SU-DHL-6 (cell line): ENCODE results near the gene CAMK4.

ENCODE experiments used
- H2AFZ ChIP-seq: fragments of 200-600 bp; sonication (generic); 2 replicates; pipeline ENCODE4 v1.6.1; 2014; ENCODE audit warnings: low read depth, mild to moderate bottlenecking, moderate library complexity, mixed read lengths, antibody characterized with exemption, low read length; ENCODE audit not compliant: severe bottlenecking
- H3F3A ChIP-seq: fragments of 200-600 bp; shearing (Covaris generic); 2 replicates; pipeline ENCODE4 v1.6.0; 2016; ENCODE audit warnings: antibody characterized with exemption, mild to moderate bottlenecking; ENCODE audit not compliant: insufficient read depth
- H3K27ac ChIP-seq: fragments of 200-600 bp; sonication (generic); 2 replicates; pipeline ENCODE4 v1.5.1; 2016; ENCODE audit warnings: low read depth, mild to moderate bottlenecking, low read length, moderate library complexity, mixed read lengths
- H3K27me3 ChIP-seq: fragments of 200-600 bp; sonication (generic), shearing (Covaris generic); 2 replicates; pipeline ENCODE4 v1.6.0; 2014; ENCODE audit warnings: mild to moderate bottlenecking, low read length
- H3K36me3 ChIP-seq: fragments of 200-600 bp; sonication (generic); 2 replicates; pipeline ENCODE4 v1.6.1; 2014; ENCODE audit warnings: mild to moderate bottlenecking, low read length, mixed read lengths
- H3K4me2 ChIP-seq: fragments of 300-600, 200-600 bp; shearing (Covaris generic), sonication (generic); 2 replicates; pipeline ENCODE4 v1.6.0; 2014; ENCODE audit warnings: low read length, low read depth, mild to moderate bottlenecking; ENCODE audit not compliant: poor library complexity, severe bottlenecking
- H3K4me3 ChIP-seq: fragments of 200-600 bp; sonication (generic); 2 replicates; pipeline ENCODE4 v1.5.1; 2014; ENCODE audit warnings: antibody characterized with exemption, low read length, mild to moderate bottlenecking, mixed read lengths; ENCODE audit not compliant: insufficient read depth, poor library complexity, severe bottlenecking
- H3K79me2 ChIP-seq: fragments of 200-600 bp; sonication (generic); 2 replicates; pipeline ENCODE4 v1.6.1; 2014; ENCODE audit warnings: mild to moderate bottlenecking, low read length, moderate library complexity; ENCODE audit not compliant: insufficient read depth
- H3K9ac ChIP-seq: fragments of 200-600 bp; sonication (generic); 2 replicates; pipeline ENCODE4 v1.7.0; 2014; ENCODE audit warnings: mild to moderate bottlenecking, low read length
- H3K9me2 ChIP-seq: fragments of 200-600 bp; sonication (generic); replicated peaks from 2 replicates; pipeline ENCODE4 v1.6.1; 2014; ENCODE audit warnings: low read length; ENCODE audit not compliant: insufficient read depth
- H3K9me3 ChIP-seq: fragments of 200-600 bp; sonication (generic); 2 replicates; pipeline ENCODE4 v1.6.1; 2014; ENCODE audit warnings: low read length, mixed read lengths; ENCODE audit not compliant: insufficient read depth
- H4K20me1 ChIP-seq: fragments of 200-600 bp; sonication (generic); 2 replicates; pipeline ENCODE4 v1.6.1; 2014; ENCODE audit warnings: low read depth, mild to moderate bottlenecking, antibody characterized with exemption, low read length, moderate library complexity, mixed read lengths
- CTCF ChIP-seq: fragments of 200-600 bp; sonication (generic); IDR thresholded peaks from one replicate; pipeline ENCODE4 v1.5.1; 2017; ENCODE audit warnings: antibody characterized with exemption, mild to moderate bottlenecking, low read length, moderate library complexity; ENCODE audit not compliant: insufficient read depth, poor library complexity, severe bottlenecking
- EZH2phosphoT487 ChIP-seq: fragments of 200-600 bp; sonication (generic), shearing (Covaris generic); conservative IDR thresholded peaks from 2 replicates; pipeline ENCODE4 v1.6.1; 2018; ENCODE audit warnings: mild to moderate bottlenecking, antibody characterized with exemption, low read length, moderate library complexity, mixed read lengths

CAMK4 gene

GRCh38 chr5:111227801-111228200, 3.6 kb downstream of the CAMK4 start:
- H3K4me2 ChIP-seq, result no peak overlapping the region
- no peaks in the 10 kb centered on the region for H3K36me3 ChIP-seq
- no peak overlapping the region for H3K27ac ChIP-seq
- H3K27me3 ChIP-seq, result no peaks in the 10 kb centered on the region
- H3K9me3 ChIP-seq, result no peaks in the 10 kb centered on the region
- H2AFZ ChIP-seq, result no peak overlapping the region
- no peak overlapping the region for H3K4me3 ChIP-seq
- H3K9ac ChIP-seq, result no peak overlapping the region
- H4K20me1 ChIP-seq, result no peaks in the 10 kb centered on the region
- H3K79me2 ChIP-seq, result no peaks in the 10 kb centered on the region
- no peaks in the 10 kb centered on the region for H3K9me2 ChIP-seq
- 0 out of 2 replicates have a peak, but pooled peaks cover 5% of the 10 kb centered on the region for H3F3A ChIP-seq
- TF ChIP-seq CTCF (no peak), EZH2phosphoT487 (no peak)

GRCh38 chr5:111228520-111229220, 4.5 kb downstream of the CAMK4 start:
- Histone ChIP-seq H3K27ac (no peak overlapping the region), H4K20me1 (no peaks in the 10 kb centered on the region), H3K27me3 (no peaks in the 10 kb centered on the region), H3K36me3 (no peaks in the 10 kb centered on the region), H3K4me3 (no peak overlapping the region), H3F3A (no peaks in the 10 kb centered on the region), H3K9me2 (no peaks in the 10 kb centered on the region), H3K9me3 (no peaks in the 10 kb centered on the region), H3K4me2 (no peak overlapping the region), H2AFZ (no peak overlapping the region), H3K9ac (no peak overlapping the region), H3K79me2 (no peaks in the 10 kb centered on the region)
- TF ChIP-seq CTCF, result no peak
- TF ChIP-seq EZH2phosphoT487, result no peak

- Histone ChIP-seq H3K27ac (no peak overlapping the region), H4K20me1 (no peaks in the 10 kb centered on the region), H3K79me2 (no peaks in the 10 kb centered on the region), H3K4me3 (no peak overlapping the region), H3K9me3 (no peaks in the 10 kb centered on the region), H2AFZ (no peak overlapping the region), H3K9ac (no peak overlapping the region), H3K36me3 (no peaks in the 10 kb centered on the region), H3K9me2 (no peaks in the 10 kb centered on the region), H3K27me3 (no peaks in the 10 kb centered on the region), H3K4me2 (no peak overlapping the region), H3F3A (no peaks in the 10 kb centered on the region)
- no peak for TF ChIP-seq EZH2phosphoT487
- no peak for TF ChIP-seq CTCF
These were observed 5.1 kb downstream of the CAMK4 start for GRCh38 chr5:111229221-111229835.
